OCI-LY3 (cell line): ENCODE data around the gene FBXO3.

ENCODE experiments used
- H2AFZ ChIP-seq: fragments of 200-600, 300-600 bp; shearing (Covaris generic); 2 replicates; pipeline ENCODE4 v1.6.0; 2014; ENCODE audit warnings: antibody characterized with exemption, low read depth, low read length
- H3K27ac ChIP-seq: fragments of 200-600, 300-600 bp; sonication (generic); 2 replicates; pipeline ENCODE4 v1.5.1; 2014; ENCODE audit warnings: mild to moderate bottlenecking, low read length, moderate library complexity, mixed read lengths
- H3K27me3 ChIP-seq: fragments of 200-600, 300-600 bp; sonication (generic); 2 replicates; pipeline ENCODE4 v1.6.1; 2014; ENCODE audit warnings: low read depth, low read length, mixed read lengths
- H3K36me3 ChIP-seq: fragments of 200-600, 300-600 bp; sonication (generic); replicated peaks from 2 replicates; pipeline ENCODE3; 2014; ENCODE audit warnings: low read depth, low read length, mixed read lengths
- H3K4me1 ChIP-seq: fragments of 300-600, 200-600 bp; sonication (generic); 2 replicates; pipeline ENCODE4 v1.6.1; 2014; ENCODE audit warnings: low read length, mixed read lengths
- H3K4me2 ChIP-seq: fragments of 200-600, 300-600 bp; sonication (generic); 2 replicates; pipeline ENCODE4 v1.6.1; 2014; ENCODE audit warnings: low read length, mixed read lengths
- H3K4me3 ChIP-seq: fragments of 300-600, 200-600 bp; sonication (generic); 2 replicates; pipeline ENCODE4 v1.5.1; 2014; ENCODE audit warnings: antibody characterized with exemption, mild to moderate bottlenecking, low read length, moderate library complexity
- H3K79me2 ChIP-seq: fragments of 300-600, 200-600 bp; shearing (Covaris generic); 2 replicates; pipeline ENCODE4 v1.6.1; 2014; ENCODE audit warnings: mild to moderate bottlenecking, low read length, mixed read lengths
- H3K9ac ChIP-seq: fragments of 300-600, 200-600 bp; shearing (Covaris generic); 2 replicates; pipeline ENCODE4 v1.6.0; 2014; ENCODE audit warnings: mild to moderate bottlenecking, low read length, moderate library complexity
- H3K9me3 ChIP-seq: fragments of 200-600, 300-600 bp; shearing (Covaris generic); 2 replicates; pipeline ENCODE4 v1.6.1; 2014; ENCODE audit warnings: low read length, mixed read lengths; ENCODE audit not compliant: insufficient read depth
- H4K20me1 ChIP-seq: fragments of 200-600, 300-600 bp; sonication (generic); 2 replicates; pipeline ENCODE4 v1.6.1; 2016; ENCODE audit warnings: low read length, mixed read lengths; ENCODE audit not compliant: insufficient read depth
- CTCF ChIP-seq: fragments of 200-600, 300-600 bp; sonication (generic); IDR thresholded peaks from 2 replicates; pipeline ENCODE4 v1.5.1; 2014; ENCODE audit warnings: antibody characterized with exemption, low read length, low read depth
- EZH2phosphoT487 ChIP-seq: fragments of 200-600 bp; shearing (Covaris generic); IDR thresholded peaks from 2 replicates; pipeline ENCODE4 v1.6.1; 2018; ENCODE audit warnings: antibody characterized with exemption, mixed run types, low read depth

The FBXO3 gene

GRCh38 chr11:33701302-33702230, 72.8 kb downstream of the FBXO3 start:
- H3K9me3 ChIP-seq: no peaks in the 10 kb centered on the region
- H3K79me2 ChIP-seq: no peaks in the 10 kb centered on the region
- peak overlapping the region; percentile 63 for H3K4me2 ChIP-seq
- H3K9ac ChIP-seq: peak overlapping the region; percentile 25
- H2AFZ ChIP-seq: peak overlapping the region; percentile 9
- H3K36me3 ChIP-seq: no peaks in the 10 kb centered on the region
- peaks cover 19% of the 10 kb centered on the region for H3K27me3 ChIP-seq
- H3K27ac ChIP-seq: no peak overlapping the region
- peak overlapping the region; percentile 74 for H3K4me3 ChIP-seq
- peaks cover 8% of the 10 kb centered on the region for H3K4me1 ChIP-seq
- no peak for TF ChIP-seq EZH2phosphoT487
- TF ChIP-seq CTCF: no peak
- no peaks in the 10 kb centered on the region for H4K20me1 ChIP-seq

GRCh38 chr11:33700502-33701271, 73.6 kb downstream of the FBXO3 start, which contains the start of gene C11orf91:
C11orf91 (minus strand) TSS chr11:33700826; CDS start chr11:33700740, 86 bp downstream.
- Histone ChIP-seq H3K9me3 (no peaks in the 10 kb centered on the region), H4K20me1 (no peaks in the 10 kb centered on the region), H3K36me3 (no peaks in the 10 kb centered on the region), H3K79me2 (no peaks in the 10 kb centered on the region), H3K27ac (no peak within 1 kb of the TSS), H3K4me2 (peak within 1 kb of the TSS; percentile 63), H3K4me1 (peaks cover 13% of the 10 kb centered on the region), H3K9ac (peak within 1 kb of the TSS; percentile 25), H3K4me3 (peak within 1 kb of the TSS; percentile 74), H3K27me3 (peaks cover 19% of the 10 kb centered on the region), H2AFZ (peak within 1 kb of the TSS; percentile 9)
- no peak for TF ChIP-seq EZH2phosphoT487
- TF ChIP-seq CTCF: no peak

- no peaks in the 10 kb centered on the region for H3K79me2 ChIP-seq
- no peaks in the 10 kb centered on the region for H3K9me3 ChIP-seq
- no peak overlapping the region for H3K9ac ChIP-seq
- no peak for TF ChIP-seq EZH2phosphoT487
- no peak for TF ChIP-seq CTCF
- no peak overlapping the region for H3K27ac ChIP-seq
- peaks cover 13% of the 10 kb centered on the region for H3K4me1 ChIP-seq
- H3K36me3 ChIP-seq: no peaks in the 10 kb centered on the region
- H4K20me1 ChIP-seq: no peaks in the 10 kb centered on the region
- H3K27me3 ChIP-seq: peaks cover 19% of the 10 kb centered on the region
- H3K4me3 ChIP-seq: peak overlapping the region; percentile 74
- H2AFZ ChIP-seq: no peak overlapping the region
- peak overlapping the region; percentile 63 for H3K4me2 ChIP-seq
Measured at GRCh38 chr11:33700063-33700501, 74.2 kb downstream of the FBXO3 start.

- Histone ChIP-seq H3K79me2 (no peaks in the 10 kb centered on the region), H3K9me3 (no peaks in the 10 kb centered on the region), H3K36me3 (no peaks in the 10 kb centered on the region), H2AFZ (no peak overlapping the region), H3K4me2 (no peak overlapping the region), H3K27ac (no peak overlapping the region), H3K4me1 (peaks cover 18% of the 10 kb centered on the region), H3K9ac (no peak overlapping the region), H3K27me3 (peaks cover 19% of the 10 kb centered on the region), H4K20me1 (no peaks in the 10 kb centered on the region), H3K4me3 (no peak overlapping the region)
- TF ChIP-seq CTCF (no peak), EZH2phosphoT487 (no peak)
Measured at GRCh38 chr11:33699515-33700062, 74.7 kb downstream of the FBXO3 start.
